Adipocyte (in vitro differentiated cells): ENCODE results near the gene TNFRSF19.

Experiments used
- DNase-seq: peaks from one replicate; pipeline ENCODE4 v3.0.0-alpha.2; 2015; ENCODE audit warnings: low read depth
- H3K27me3 ChIP-seq: replicated peaks from 2 replicates; pipeline ENCODE4 v1.7.0; 2013; ENCODE audit warnings: mild to moderate bottlenecking, low read length, moderate library complexity; ENCODE audit not compliant: control insufficient read depth, insufficient read depth
- H3K36me3 ChIP-seq: 2 replicates; pipeline ENCODE4 v1.7.0; 2013; ENCODE audit warnings: low read length, mild to moderate bottlenecking, moderate library complexity; ENCODE audit not compliant: control insufficient read depth, insufficient read depth, severe bottlenecking
- H3K4me1 ChIP-seq: 2 replicates; pipeline ENCODE4 v1.7.0; 2013; ENCODE audit warnings: mild to moderate bottlenecking, low read length, moderate library complexity; ENCODE audit not compliant: control insufficient read depth, insufficient read depth
- H3K4me3 ChIP-seq: 2 replicates; pipeline ENCODE4 v1.7.0; 2013; ENCODE audit warnings: mild to moderate bottlenecking, low read length, moderate library complexity
- H3K9ac ChIP-seq: 2 replicates; pipeline ENCODE4 v1.7.0; 2013; ENCODE audit warnings: mild to moderate bottlenecking, low read length, moderate library complexity
- H3K9me3 ChIP-seq: 2 replicates; pipeline ENCODE4 v1.7.0; 2013; ENCODE audit warnings: mild to moderate bottlenecking, low read length, moderate library complexity; ENCODE audit not compliant: control insufficient read depth

The TNFRSF19 gene

GRCh38 chr13:23631311-23632047, 61.3 kb downstream of the TNFRSF19 start:
- no peak for DNase-seq
- H3K9ac ChIP-seq, result no peak overlapping the region
- no peaks in the 10 kb centered on the region for H3K36me3 ChIP-seq
- peaks cover 4% of the 10 kb centered on the region for H3K4me1 ChIP-seq
- no peaks in the 10 kb centered on the region for H3K9me3 ChIP-seq
- no peak overlapping the region for H3K4me3 ChIP-seq
- H3K27me3 ChIP-seq, result no peaks in the 10 kb centered on the region

GRCh38 chr13:23632048-23632582, 61.9 kb downstream of the TNFRSF19 start:
- Histone ChIP-seq H3K27me3 (no peaks in the 10 kb centered on the region), H3K9ac (no peak overlapping the region), H3K9me3 (no peaks in the 10 kb centered on the region), H3K4me1 (peaks cover 5% of the 10 kb centered on the region), H3K36me3 (no peaks in the 10 kb centered on the region), H3K4me3 (no peak overlapping the region)
- no peak for DNase-seq

- H3K9ac ChIP-seq, result no peak overlapping the region
- no peak overlapping the region for H3K4me3 ChIP-seq
- no peaks in the 10 kb centered on the region for H3K36me3 ChIP-seq
- H3K4me1 ChIP-seq, result peaks cover 5% of the 10 kb centered on the region
- H3K9me3 ChIP-seq, result no peaks in the 10 kb centered on the region
- no peaks in the 10 kb centered on the region for H3K27me3 ChIP-seq
- no peak for DNase-seq
Measured at GRCh38 chr13:23632741-23633140, 62.5 kb downstream of the TNFRSF19 start.

GRCh38 chr13:23634897-23635296, 64.7 kb downstream of the TNFRSF19 start:
- H3K9ac ChIP-seq, result no peak overlapping the region
- no peaks in the 10 kb centered on the region for H3K27me3 ChIP-seq
- H3K4me3 ChIP-seq, result no peak overlapping the region
- DNase-seq, result no peak
- no peaks in the 10 kb centered on the region for H3K9me3 ChIP-seq
- peaks cover 5% of the 10 kb centered on the region for H3K4me1 ChIP-seq
- H3K36me3 ChIP-seq, result no peaks in the 10 kb centered on the region

- peaks cover 5% of the 10 kb centered on the region for H3K4me1 ChIP-seq
- H3K36me3 ChIP-seq, result no peaks in the 10 kb centered on the region
- no peaks in the 10 kb centered on the region for H3K27me3 ChIP-seq
Measured at GRCh38 chr13:23636360-23636759, 66.1 kb downstream of the TNFRSF19 start.

GRCh38 chr13:23637829-23638228, 67.6 kb downstream of the TNFRSF19 start:
- H3K4me1 ChIP-seq, result peaks cover 5% of the 10 kb centered on the region
- H3K9ac ChIP-seq, result no peak overlapping the region
- no peaks in the 10 kb centered on the region for H3K36me3 ChIP-seq
- H3K9me3 ChIP-seq, result no peaks in the 10 kb centered on the region
- H3K4me3 ChIP-seq, result no peak overlapping the region
- DNase-seq, result no peak
- H3K27me3 ChIP-seq, result no peaks in the 10 kb centered on the region

More at GRCh38 chr13:23636360-23636759, 66.1 kb downstream of the TNFRSF19 start:
- H3K9ac ChIP-seq, result no peak overlapping the region
- no peak for DNase-seq
- no peak overlapping the region for H3K4me3 ChIP-seq
- H3K9me3 ChIP-seq, result no peaks in the 10 kb centered on the region

GRCh38 chr13:23639674-23640073, 69.5 kb downstream of the TNFRSF19 start:
- Histone ChIP-seq H3K36me3 (no peaks in the 10 kb centered on the region), H3K9me3 (no peaks in the 10 kb centered on the region), H3K27me3 (no peaks in the 10 kb centered on the region), H3K4me3 (no peak overlapping the region), H3K4me1 (peaks cover 5% of the 10 kb centered on the region), H3K9ac (no peak overlapping the region)
- DNase-seq, result no peak

- Histone ChIP-seq H3K4me3 (no peak overlapping the region), H3K9ac (no peak overlapping the region), H3K27me3 (no peaks in the 10 kb centered on the region), H3K36me3 (no peaks in the 10 kb centered on the region), H3K9me3 (no peaks in the 10 kb centered on the region), H3K4me1 (no peaks in the 10 kb centered on the region)
- no peak for DNase-seq
Measured at GRCh38 chr13:23642110-23642509, 71.9 kb downstream of the TNFRSF19 start.

- H3K4me1 ChIP-seq, result no peaks in the 10 kb centered on the region
- H3K9me3 ChIP-seq, result no peaks in the 10 kb centered on the region
- H3K9ac ChIP-seq, result no peak overlapping the region
- H3K36me3 ChIP-seq, result no peaks in the 10 kb centered on the region
- no peaks in the 10 kb centered on the region for H3K27me3 ChIP-seq
- no peak overlapping the region for H3K4me3 ChIP-seq
- no peak for DNase-seq
Measured at GRCh38 chr13:23643338-23644125, 73.3 kb downstream of the TNFRSF19 start.

GRCh38 chr13:23644126-23644419, 73.9 kb downstream of the TNFRSF19 start:
- no peaks in the 10 kb centered on the region for H3K4me1 ChIP-seq
- no peaks in the 10 kb centered on the region for H3K9me3 ChIP-seq
- H3K4me3 ChIP-seq, result no peak overlapping the region
- no peak overlapping the region for H3K9ac ChIP-seq
- peak; percentile 9 for DNase-seq
- no peaks in the 10 kb centered on the region for H3K27me3 ChIP-seq
- H3K36me3 ChIP-seq, result no peaks in the 10 kb centered on the region

GRCh38 chr13:23644527-23645138, 74.4 kb downstream of the TNFRSF19 start:
- no peak overlapping the region for H3K9ac ChIP-seq
- no peak overlapping the region for H3K4me3 ChIP-seq
- DNase-seq, result peak; percentile 41
- no peaks in the 10 kb centered on the region for H3K27me3 ChIP-seq
- no peaks in the 10 kb centered on the region for H3K9me3 ChIP-seq
- H3K4me1 ChIP-seq, result no peaks in the 10 kb centered on the region
- no peaks in the 10 kb centered on the region for H3K36me3 ChIP-seq
